T-cell (primary cell): ENCODE data around the gene TCF20. TPM values are rescaled to one million over a fixed set of nuclear protein-coding genes. Genes with fewer than 3 reads are reported as not detected.

ENCODE experiments used
- ATAC-seq, 4 experiments: fragments of 200-7000 bp in 3 of 4; fragments of 150-1000 bp in 1 of 4; cut with Tn5 transposase; replicated peaks in 1 of 4; 1 replicate in 3 of 4; 2 replicates in 1 of 4; pipeline ENCODE4 v1.10.0; 2021; ENCODE audit warnings: moderate library complexity in 3 of 4, mild to moderate bottlenecking in 2 of 4, moderate number of reproducible peaks in 1 of 4
- CTCF ChIA-PET, 2 donors: fragments of 300-600 bp; sonication (Branson Sonifier 250); formaldehyde crosslinking; loops; one replicate each; lab custom pipeline; 2022; ENCODE audit warnings: antibody characterized with exemption in 2 of 2; lab: Charles Lee
- POLR2A ChIA-PET, 2 donors: fragments of 300-600 bp; sonication (Branson Sonifier 250); formaldehyde crosslinking; loops; one replicate each; lab custom pipeline; 2022; ENCODE audit warnings: antibody characterized with exemption in 2 of 2; lab: Charles Lee
- DNase-seq, 35 experiments: peaks; one replicate each; pipeline versions ENCODE4 v3.0.0 to v3.0.0-alpha.2; 2013 to 2023
- H3K27ac ChIP-seq: one replicate; pipeline ENCODE4 v1.5.1; 2013; ENCODE audit warnings: low read length
- H3K27me3 ChIP-seq, 2 experiments: replicated peaks in 1 of 2; 1 replicate in 1 of 2; 2 replicates in 1 of 2; pipeline versions ENCODE4 v1.6.1 to v1.7.0; 2013; ENCODE audit warnings: low read length in 1 of 2, mixed read lengths in 1 of 2; ENCODE audit not compliant: control insufficient read depth in 2 of 2, insufficient read depth in 2 of 2; ENCODE audit errors: extremely low read depth in 1 of 2
- H3K36me3 ChIP-seq, 2 donors: 1 replicate in 1 of 2; 2 replicates in 1 of 2; pipeline versions ENCODE4 v1.6.1 to v1.7.0; 2013; ENCODE audit warnings: low read length in 1 of 2; ENCODE audit not compliant: control insufficient read depth in 2 of 2, insufficient read depth in 1 of 2; ENCODE audit errors: extremely low read depth in 1 of 2
- H3K4me1 ChIP-seq, 2 experiments: 1 replicate in 1 of 2; 2 replicates in 1 of 2; pipeline versions ENCODE4 v1.6.1 to v1.7.0; 2013; ENCODE audit warnings: low read length in 2 of 2, mixed read lengths in 1 of 2; ENCODE audit not compliant: insufficient read depth in 2 of 2, control insufficient read depth in 1 of 2; ENCODE audit errors: extremely low read depth in 1 of 2
- H3K4me3 ChIP-seq, 2 donors: 1 replicate in 1 of 2; 2 replicates in 1 of 2; pipeline versions ENCODE4 v1.5.1 to v1.7.0; 2013; ENCODE audit warnings: mild to moderate bottlenecking in 2 of 2, low read length in 1 of 2, moderate library complexity in 1 of 2; ENCODE audit not compliant: control insufficient read depth in 1 of 2; ENCODE audit errors: extremely low read depth in 1 of 2
- H3K9me3 ChIP-seq: 2 replicates; pipeline ENCODE4 v1.7.0; 2013
- H3K27ac Mint-ChIP-seq, 2 donors: one replicate each; pipeline ENCODE4 v1.8.0; 2020 to 2021; ENCODE audit warnings: mild to moderate bottlenecking in 2 of 2, mixed read lengths in 2 of 2
- H3K27me3 Mint-ChIP-seq, 2 donors: one replicate each; pipeline ENCODE4 v1.8.0; 2021 to 2022; ENCODE audit warnings: mixed read lengths in 2 of 2
- H3K36me3 Mint-ChIP-seq: one replicate; pipeline ENCODE4 v1.8.0; 2021; ENCODE audit warnings: mixed read lengths
- H3K4me1 Mint-ChIP-seq, 3 donors: one replicate each; pipeline ENCODE4 v1.8.0; 2020 to 2022; ENCODE audit warnings: mixed read lengths in 3 of 3, mild to moderate bottlenecking in 1 of 3
- H3K4me3 Mint-ChIP-seq, 3 donors: one replicate each; pipeline ENCODE4 v1.8.0; 2020 to 2022; ENCODE audit warnings: mild to moderate bottlenecking in 3 of 3, mixed read lengths in 3 of 3, moderate library complexity in 3 of 3
- H3K9me3 Mint-ChIP-seq, 3 donors: one replicate each; pipeline ENCODE4 v1.8.0; 2020 to 2022; ENCODE audit warnings: mixed read lengths in 3 of 3
- WGBS: methylation state at CpG from one replicate; pipeline ENCODE4 v1.1.5; 2013; ENCODE audit warnings: missing lambda C conversion rate; ENCODE audit not compliant: insufficient coverage; 5-methylcytosine and 5-hydroxymethylcytosine counted together
- total RNA-seq, 35 experiments: library from RNA in 6 of 35; stranded (reverse) in 6 of 35; fragments of 120-200 nt in 1 of 35; gene quantifications; one replicate each; pipeline versions ENCODE4 v1.2.1 to v1.2.4 and lab custom pipeline; 2013 to 2026

Gene TCF20
- total RNA-seq, 5 donors from 2014 or later (not counting 1 experiment from before 2014, with no cell fraction given): 84.2 to 98.8 (median 88.5) TPM

DNA sequence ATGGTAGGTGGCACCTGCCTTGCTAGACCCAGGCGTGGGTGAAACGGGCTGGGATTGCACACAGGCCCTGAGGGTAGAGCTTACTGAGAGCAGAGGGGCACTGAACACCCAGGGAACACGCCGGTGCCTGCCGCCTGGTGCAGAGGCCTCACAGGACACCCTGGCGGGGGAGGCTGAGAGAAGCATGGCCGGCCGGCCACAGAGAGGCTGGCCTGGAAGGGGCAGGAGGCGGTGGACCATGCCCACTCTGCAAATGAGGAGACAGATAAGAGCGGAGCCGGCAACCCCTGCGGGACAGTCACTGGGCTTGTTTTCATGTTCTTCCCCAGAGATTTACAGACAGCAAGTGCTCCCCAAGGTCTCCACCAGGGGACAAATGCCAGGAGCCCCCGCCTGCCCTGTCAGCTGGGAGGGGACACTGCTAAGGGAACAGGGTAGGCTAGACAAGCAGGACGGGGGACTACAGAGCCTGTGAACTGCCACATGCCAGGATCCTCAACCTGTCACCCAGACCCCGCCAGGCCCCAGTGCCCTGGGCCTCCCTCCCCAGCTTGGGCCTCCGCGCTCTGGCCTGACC, 38.5 kb upstream of the TCF20 start:
- POLR2A ChIA-PET: no interaction called here

DNA sequence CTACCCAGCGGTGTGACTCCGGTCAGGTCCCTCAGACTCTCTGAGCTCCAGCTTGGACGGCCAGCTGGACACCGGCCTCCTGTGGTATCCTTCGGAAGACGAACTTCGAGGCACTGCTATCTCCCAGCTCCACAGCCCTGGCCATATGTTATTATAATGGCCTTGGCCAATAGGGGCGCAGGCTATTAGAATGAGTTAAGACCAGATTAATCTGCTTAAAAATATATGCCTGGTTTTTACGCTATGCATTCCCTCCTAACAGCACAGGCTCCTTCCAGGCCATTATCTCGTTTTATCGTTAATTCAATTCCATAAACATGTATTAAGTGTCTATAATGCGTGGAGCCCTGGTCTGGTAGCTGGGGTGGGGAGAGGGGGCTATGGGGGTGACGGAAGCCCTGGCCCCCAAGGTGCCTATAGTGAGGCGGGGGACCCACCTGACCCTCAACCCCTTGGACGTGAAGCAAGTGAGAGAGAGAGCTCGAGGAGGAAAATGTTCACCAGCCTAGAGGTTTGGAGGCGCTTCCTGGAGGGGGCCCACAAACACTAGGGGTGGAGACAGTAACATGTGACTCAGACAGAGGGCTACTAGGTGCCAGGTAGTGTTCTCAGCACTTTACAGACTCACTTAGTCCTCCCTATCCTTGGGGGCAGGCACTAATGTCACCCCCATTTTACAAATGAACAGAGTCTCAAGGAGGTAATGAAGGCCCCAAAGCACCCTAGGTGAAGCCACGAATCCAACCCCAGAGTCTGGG, 37.5 kb upstream of the TCF20 start:
- H3K27ac ChIP-seq: no peak overlapping the region
- peaks cover 53 to 86% of the 10 kb centered on the region in 2 experiments for H3K4me1 ChIP-seq
- no peak overlapping the region for H3K4me3 ChIP-seq
- no peaks in the 10 kb centered on the region for H3K9me3 Mint-ChIP-seq
- CTCF ChIA-PET: interaction anchor here (0.6 kb wide), 2 partner anchors 255 to 485 kb away, joined by 3 to 10 read pairs; no protein-coding TSS in a partner anchor
- POLR2A ChIA-PET: no interaction called here
- no peak for DNase-seq
- H3K27me3 ChIP-seq: peaks cover 0 to 24% of the 10 kb centered on the region in 2 experiments
- ATAC-seq: peak; percentile 34 to 68 (median 47)
- H3K9me3 ChIP-seq: no peaks in the 10 kb centered on the region
- H3K27me3 Mint-ChIP-seq: peaks cover 0 to 2% of the 10 kb centered on the region in 2 donors
- H3K4me1 Mint-ChIP-seq: peaks cover 54 to 73% (median 59%) of the 10 kb centered on the region in 3 donors
- H3K27ac Mint-ChIP-seq: peak overlapping the region in 1 of 2 donors; percentile 66
- H3K4me3 Mint-ChIP-seq: peak overlapping the region in 1 of 3 donors; percentile 51
- peaks cover 0 to 2% of the 10 kb centered on the region in 2 donors for H3K36me3 ChIP-seq
- H3K36me3 Mint-ChIP-seq: no peaks in the 10 kb centered on the region
- WGBS: 96% methylated on average over 4 of the region's 18 CpGs

More for the DNA sequence above, 38.5 kb upstream of the TCF20 start:
- Histone ChIP-seq H3K4me1 (peaks cover 47 to 86% of the 10 kb centered on the region in 2 experiments), H3K36me3 (peaks cover 0 to 2% of the 10 kb centered on the region in 2 donors), H3K27ac (no peak overlapping the region), H3K9me3 (no peaks in the 10 kb centered on the region), H3K27me3 (peaks cover 0 to 17% of the 10 kb centered on the region in 2 experiments), H3K4me3 (no peak overlapping the region)
- H3K9me3 Mint-ChIP-seq: no peaks in the 10 kb centered on the region
- no peak overlapping the region for H3K27ac Mint-ChIP-seq
- no peak for ATAC-seq
- CTCF ChIA-PET: interaction anchor here in 1 of 2 donors (0.6 kb wide), 1 partner anchor 486 kb away, joined by 10 read pairs; no protein-coding TSS in a partner anchor
- no peak overlapping the region for H3K4me3 Mint-ChIP-seq
- no peak for DNase-seq
- H3K36me3 Mint-ChIP-seq: no peaks in the 10 kb centered on the region
- 94% methylated on average over 15 of the region's 17 CpGs for WGBS
- peaks cover 55 to 73% (median 58%) of the 10 kb centered on the region in 3 donors for H3K4me1 Mint-ChIP-seq
- H3K27me3 Mint-ChIP-seq: peaks cover 0 to 2% of the 10 kb centered on the region in 2 donors

DNA sequence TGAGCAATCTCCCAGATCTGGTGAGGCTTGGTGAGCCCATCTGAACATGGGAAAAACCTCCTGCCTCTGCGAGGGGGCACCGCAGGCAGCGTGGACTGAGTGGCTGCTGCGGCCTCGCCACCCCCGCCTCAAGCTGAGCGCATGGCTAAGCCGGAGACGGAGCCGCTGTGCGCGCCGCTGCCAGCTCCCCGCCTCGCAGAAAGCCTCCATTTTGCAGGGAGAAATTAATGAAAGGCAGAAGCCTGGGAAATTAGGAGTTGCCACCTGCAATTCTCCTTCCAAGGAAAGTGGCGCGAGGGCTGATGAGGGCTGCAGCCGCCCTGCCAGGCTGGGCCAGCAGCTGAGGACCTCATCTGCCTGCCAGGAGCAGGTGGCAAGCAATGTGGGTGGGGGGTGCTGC, 35.6 kb upstream of the TCF20 start:
- WGBS: 82% methylated on average over 17 of the region's 18 CpGs
- Mint-ChIP-seq H3K27me3 (peaks cover 0 to 2% of the 10 kb centered on the region in 2 donors), H3K9me3 (no peaks in the 10 kb centered on the region), H3K4me3 (no peak overlapping the region), H3K36me3 (no peaks in the 10 kb centered on the region), H3K27ac (no peak overlapping the region), H3K4me1 (peaks cover 64 to 72% (median 69%) of the 10 kb centered on the region in 3 donors)
- peaks cover 0 to 27% of the 10 kb centered on the region in 2 experiments for H3K27me3 ChIP-seq
- H3K36me3 ChIP-seq: peaks cover 0 to 2% of the 10 kb centered on the region in 2 donors
- ChIA-PET CTCF (no interaction called here), POLR2A (no interaction called here)
- peaks cover 53 to 86% of the 10 kb centered on the region in 2 experiments for H3K4me1 ChIP-seq
- H3K4me3 ChIP-seq: no peak overlapping the region
- DNase-seq: no peak
- H3K27ac ChIP-seq: no peak overlapping the region
- no peaks in the 10 kb centered on the region for H3K9me3 ChIP-seq
- ATAC-seq: no peak

DNA sequence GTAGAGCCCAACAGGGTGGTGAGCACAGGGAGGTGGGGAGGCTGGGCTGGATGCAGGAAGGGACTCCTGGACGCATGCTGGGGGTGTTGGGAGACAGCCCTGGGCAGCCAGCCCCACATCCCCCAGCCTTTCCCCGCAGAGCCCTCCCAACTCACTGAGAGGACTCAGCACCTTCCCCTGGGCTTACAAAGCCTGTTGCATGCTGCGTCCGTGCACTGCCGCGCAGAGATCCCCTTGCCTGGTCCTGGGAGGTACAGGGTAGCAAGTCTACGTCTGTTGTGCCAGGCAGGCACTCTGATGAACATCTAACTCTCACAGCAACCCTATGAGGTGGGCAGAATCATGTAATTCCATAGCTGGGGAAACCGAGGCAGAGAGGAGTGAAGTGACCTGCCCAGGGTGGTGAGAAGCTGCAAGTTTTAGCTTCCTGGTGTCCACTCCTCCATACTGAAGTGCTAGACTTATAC, 33.9 kb upstream of the TCF20 start:
- H3K27ac Mint-ChIP-seq: peak overlapping the region in 1 of 2 donors; percentile 44
- POLR2A ChIA-PET: no interaction called here

DNA sequence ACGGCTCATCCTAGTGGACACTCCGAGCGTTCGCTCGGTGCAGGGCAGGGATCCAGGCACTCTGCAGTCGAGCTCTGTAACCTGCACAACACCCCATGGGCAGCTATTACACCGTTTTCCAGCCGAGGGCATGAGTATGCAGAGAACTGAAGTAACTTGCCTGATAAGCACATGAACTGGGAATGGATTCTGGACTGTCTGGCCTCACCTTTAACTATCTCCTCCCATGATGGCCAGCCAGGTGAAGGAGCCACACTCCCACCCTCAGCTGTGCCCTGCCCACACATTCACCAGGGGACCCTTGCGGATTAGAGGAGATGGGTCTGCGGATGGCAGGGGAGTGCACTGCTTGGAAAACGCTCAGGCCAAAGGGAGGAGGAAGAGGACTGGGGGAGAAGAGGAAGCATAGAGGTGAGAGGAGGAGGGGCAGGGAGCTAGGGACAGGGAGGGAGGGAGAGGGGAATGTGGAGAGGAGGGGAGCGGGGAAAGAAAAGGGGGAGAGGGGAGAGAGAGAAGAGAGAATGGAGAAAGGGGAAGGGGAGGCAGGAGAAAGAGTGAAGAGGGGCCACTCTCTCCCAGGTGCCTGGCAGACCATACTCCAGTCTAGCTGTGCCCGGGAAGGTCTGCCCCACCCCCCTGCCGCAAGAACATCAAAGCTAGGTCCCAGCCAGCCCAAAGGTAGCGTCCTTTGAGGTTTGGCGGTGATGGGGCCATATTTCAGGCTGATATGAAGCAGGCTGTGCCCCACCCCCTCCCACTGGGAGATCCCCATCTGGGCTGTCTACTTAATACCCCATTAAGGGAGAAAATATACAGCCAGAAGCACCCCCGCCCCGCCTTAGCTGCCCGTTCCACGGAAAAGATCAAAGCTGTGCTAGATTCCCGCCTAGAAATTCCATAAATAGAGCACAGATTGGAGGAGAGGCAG, 33.2 kb upstream of the TCF20 start:
- H3K4me1 Mint-ChIP-seq: peaks cover 76 to 82% (median 79%) of the 10 kb centered on the region in 3 donors
- peaks cover 0 to 2% of the 10 kb centered on the region in 2 donors for H3K27me3 Mint-ChIP-seq
- H3K36me3 Mint-ChIP-seq: no peaks in the 10 kb centered on the region
- Histone ChIP-seq H3K27me3 (peaks cover 0 to 27% of the 10 kb centered on the region in 2 experiments), H3K9me3 (no peaks in the 10 kb centered on the region), H3K36me3 (peaks cover 0 to 2% of the 10 kb centered on the region in 2 donors), H3K27ac (no peak overlapping the region), H3K4me1 (peaks cover 56 to 88% of the 10 kb centered on the region in 2 experiments), H3K4me3 (no peak overlapping the region)
- peak overlapping the region in 1 of 3 donors; percentile 62 for H3K4me3 Mint-ChIP-seq
- WGBS: 57% methylated on average over 15 of the region's 21 CpGs
- POLR2A ChIA-PET: no interaction called here
- peak in 1 of 35 experiments; percentile 36 for DNase-seq
- H3K9me3 Mint-ChIP-seq: no peaks in the 10 kb centered on the region
- H3K27ac Mint-ChIP-seq: peak overlapping the region; percentile 52 to 61
- ATAC-seq: no peak
- CTCF ChIA-PET: no interaction called here

More for the DNA sequence above, 33.9 kb upstream of the TCF20 start:
- DNase-seq (no peak), ATAC-seq (no peak)
- Mint-ChIP-seq H3K36me3 (no peaks in the 10 kb centered on the region), H3K27me3 (peaks cover 0 to 2% of the 10 kb centered on the region in 2 donors), H3K9me3 (no peaks in the 10 kb centered on the region), H3K4me3 (peak overlapping the region in 1 of 3 donors; percentile 62), H3K4me1 (peaks cover 69 to 76% (median 75%) of the 10 kb centered on the region in 3 donors)
- Histone ChIP-seq H3K27me3 (peaks cover 0 to 27% of the 10 kb centered on the region in 2 experiments), H3K27ac (no peak overlapping the region), H3K4me1 (peaks cover 52 to 88% of the 10 kb centered on the region in 2 experiments), H3K36me3 (peaks cover 0 to 2% of the 10 kb centered on the region in 2 donors), H3K4me3 (no peak overlapping the region), H3K9me3 (no peaks in the 10 kb centered on the region)
- WGBS: 43% methylated on average over 2 of the region's 8 CpGs
- CTCF ChIA-PET: no interaction called here
